ENCODE measurements around the gene CRIM1.

The CRIM1 gene

GRCh38 chr2:36455011-36455410 is 99.4 kb downstream of the CRIM1 start:
- DNase-seq (ENCODE audit: low read depth in 3 of 3, low spot score in 1 of 3): no peak

GRCh38 chr2:36455788-36456187 is 100.2 kb downstream of the CRIM1 start:
- no peak for DNase-seq (ENCODE audit: low read depth in 3 of 3, low spot score in 1 of 3)

GRCh38 chr2:36456227-36457175 is 100.9 kb downstream of the CRIM1 start:
- DNase-seq (ENCODE audit: low read depth in 3 of 3, low spot score in 1 of 3): no peak

- DNase-seq (ENCODE audit: low read depth in 3 of 3, low spot score in 1 of 3): no peak
These were observed 102.5 kb downstream of the CRIM1 start for GRCh38 chr2:36458106-36458505.

- DNase-seq (ENCODE audit: low read depth in 3 of 3, low spot score in 1 of 3): no peak
These were observed 104.2 kb downstream of the CRIM1 start for GRCh38 chr2:36459725-36460137.

- no peak for DNase-seq (ENCODE audit: low read depth in 3 of 3, low spot score in 1 of 3)
These were observed 105.6 kb downstream of the CRIM1 start for GRCh38 chr2:36461039-36461681.

GRCh38 chr2:36462311-36462935 is 106.8 kb downstream of the CRIM1 start:
- no peak for DNase-seq (ENCODE audit: low read depth in 3 of 3, low spot score in 1 of 3)

- DNase-seq (ENCODE audit: low read depth in 3 of 3, low spot score in 1 of 3): no peak
These were observed 107.8 kb downstream of the CRIM1 start for GRCh38 chr2:36463365-36463764.

GRCh38 chr2:36464006-36464721 is 108.6 kb downstream of the CRIM1 start:
- DNase-seq (ENCODE audit: low read depth in 3 of 3, low spot score in 1 of 3): no peak

- no peak for DNase-seq (ENCODE audit: low read depth in 3 of 3, low spot score in 1 of 3)
These were observed 110.6 kb downstream of the CRIM1 start for GRCh38 chr2:36466135-36466534.

- no peak for DNase-seq (ENCODE audit: low read depth in 3 of 3, low spot score in 1 of 3)
These were observed 113.0 kb downstream of the CRIM1 start for GRCh38 chr2:36468463-36469105.

GRCh38 chr2:36469106-36469477 is 113.5 kb downstream of the CRIM1 start:
- no peak for DNase-seq (ENCODE audit: low read depth in 3 of 3, low spot score in 1 of 3)

GRCh38 chr2:36469710-36470109 is 114.1 kb downstream of the CRIM1 start:
- DNase-seq (ENCODE audit: low read depth in 3 of 3, low spot score in 1 of 3): no peak

GRCh38 chr2:36473230-36473629 is 117.7 kb downstream of the CRIM1 start:
- DNase-seq (ENCODE audit: low read depth in 3 of 3, low spot score in 1 of 3): no peak

GRCh38 chr2:36476411-36476810 is 120.8 kb downstream of the CRIM1 start:
- DNase-seq (ENCODE audit: low read depth in 3 of 3, low spot score in 1 of 3): no peak

- DNase-seq (ENCODE audit: low read depth in 3 of 3, low spot score in 1 of 3): no peak
These were observed 121.7 kb downstream of the CRIM1 start for GRCh38 chr2:36477315-36477714.

GRCh38 chr2:36477746-36478145 is 122.2 kb downstream of the CRIM1 start:
- DNase-seq (ENCODE audit: low read depth in 3 of 3, low spot score in 1 of 3): no peak

GRCh38 chr2:36478332-36478738 is 122.8 kb downstream of the CRIM1 start:
- no peak for DNase-seq (ENCODE audit: low read depth in 3 of 3, low spot score in 1 of 3)

GRCh38 chr2:36478999-36479398 is 123.4 kb downstream of the CRIM1 start:
- DNase-seq (ENCODE audit: low read depth in 3 of 3, low spot score in 1 of 3): no peak

- DNase-seq (ENCODE audit: low read depth in 3 of 3, low spot score in 1 of 3): no peak
These were observed 123.8 kb downstream of the CRIM1 start for GRCh38 chr2:36479406-36479805.

- DNase-seq (ENCODE audit: low read depth in 3 of 3, low spot score in 1 of 3): no peak
These were observed 124.5 kb downstream of the CRIM1 start for GRCh38 chr2:36480028-36480427.
